ENCODE measurements around the gene TAS2R16.
"Not testable (repeated sequence)": the region's sequence is repeated elsewhere in the genome, so short reads cannot be mapped to it uniquely, and the experiment has no call there.

The TAS2R16 gene

GRCh38 chr7:122972056-122972455 is 23.4 kb downstream of the TAS2R16 start:
- DNase-seq (ENCODE audit: low read depth) = no peak

GRCh38 chr7:122970740-122971725 is 24.5 kb downstream of the TAS2R16 start:
- no peak for DNase-seq (ENCODE audit: low read depth)

GRCh38 chr7:122968389-122968788 is 27.1 kb downstream of the TAS2R16 start:
- DNase-seq (ENCODE audit: low read depth) = no peak

- no peak for DNase-seq (ENCODE audit: low read depth)
Observed at GRCh38 chr7:122965306-122965705, 30.2 kb downstream of the TAS2R16 start.

GRCh38 chr7:122953678-122954077 is 41.8 kb downstream of the TAS2R16 start:
- DNase-seq (ENCODE audit: low read depth) = not testable (repeated sequence)

- DNase-seq (ENCODE audit: low read depth) = no peak
Observed at GRCh38 chr7:122951006-122951405, 44.5 kb downstream of the TAS2R16 start.

- no peak for DNase-seq (ENCODE audit: low read depth)
Observed at GRCh38 chr7:122949186-122949585, 46.3 kb downstream of the TAS2R16 start.
